Uterus (tissue), 4 donors: ENCODE measurements around the gene UNC13B. TPM values are rescaled to one million over a fixed set of nuclear protein-coding genes. Genes with fewer than 3 reads are reported as not detected.

Experiments
- DNase-seq, 2 donors: peaks; one replicate each; pipeline ENCODE4 v3.0.0-alpha.2; 2019 to 2020
- H3K27ac ChIP-seq, 2 donors: fragments of 200-600 bp; sonication (generic); 1 replicate in 1 of 2; 2 replicates in 1 of 2; pipeline ENCODE4 v1.5.1; 2016 to 2018
- H3K27me3 ChIP-seq, 2 donors: fragments of 200-600 bp; sonication (generic); one replicate each; pipeline ENCODE4 v1.5.1; 2018 to 2019; ENCODE audit warnings: control low read depth in 1 of 2
- H3K36me3 ChIP-seq, 2 donors: fragments of 200-600 bp; sonication (generic); one replicate each; pipeline ENCODE4 v1.5.1; 2019; ENCODE audit warnings: control low read depth in 1 of 2
- H3K4me1 ChIP-seq, 2 donors: fragments of 200-600 bp; sonication (generic); one replicate each; pipeline ENCODE4 v1.5.1; 2018 to 2019; ENCODE audit warnings: control low read depth in 1 of 2
- H3K4me3 ChIP-seq, 2 donors: fragments of 200-600 bp; sonication (generic); 1 replicate in 1 of 2; 2 replicates in 1 of 2; pipeline ENCODE4 v1.5.1; 2018 to 2019; ENCODE audit warnings: mild to moderate bottlenecking in 1 of 2
- H3K9me3 ChIP-seq, 2 donors: fragments of 200-600 bp; sonication (generic); one replicate each; pipeline ENCODE4 v1.5.1; 2019; ENCODE audit warnings: control low read depth in 1 of 2
- POLR2A ChIP-seq, 2 donors: fragments of 450-650 bp; IDR thresholded peaks; one replicate each; pipeline ENCODE4 v1.6.1; 2016; ENCODE audit warnings: antibody characterized with exemption in 2 of 2, mild to moderate bottlenecking in 1 of 2, moderate library complexity in 1 of 2
- intact Hi-C: fragments of 100-400 bp; cut with DNase I; formaldehyde crosslinking; loops from one replicate; pipeline ENCODE4 v1.15.1; 2023; ENCODE audit warnings: low total_unique reads
- total RNA-seq, 4 donors: library from RNA; depleted of rRNA in 3 of 4; stranded (reverse); fragments of >200 nt in 3 of 4; gene quantifications; one replicate each; pipeline versions ENCODE4 v1.1.0 to v1.2.4, GENCODE V29; 2014 to 2023
- TF ChIP-seq, protein P1 (sequence below), 4 experiments: fragments of 200-600 bp in 2 of 4; fragments of 450-650 bp in 2 of 4; sonication (generic) in 2 of 4; IDR thresholded peaks; one replicate each; pipeline ENCODE4 v1.5.1; 2016 to 2019; ENCODE audit warnings: antibody characterized with exemption in 4 of 4, mild to moderate bottlenecking in 2 of 4, moderate library complexity in 1 of 4
- donor health status: DM: yes; HTN: yes; CAD: no.

The UNC13B gene
- total RNA-seq, 4 donors from 2014 or later, result 11.2 to 37.1 (median 14.6) TPM

GRCh38 chr9:35380039-35380438, 218.2 kb downstream of the UNC13B start:
- intact Hi-C loops, result loop anchor here (10.0 kb wide), 1 partner anchor 505 kb away; no protein-coding TSS in a partner anchor
- Histone ChIP-seq H3K36me3 (no peaks in the 10 kb centered on the region), H3K4me3 (no peak overlapping the region), H3K4me1 (no peaks in the 10 kb centered on the region), H3K27ac (no peak overlapping the region), H3K9me3 (no peaks in the 10 kb centered on the region), H3K27me3 (no peaks in the 10 kb centered on the region)
- no peak for TF ChIP-seq POLR2A (IDR thresholded peaks at IDR 0.05)
- TF ChIP-seq, protein P1, sequence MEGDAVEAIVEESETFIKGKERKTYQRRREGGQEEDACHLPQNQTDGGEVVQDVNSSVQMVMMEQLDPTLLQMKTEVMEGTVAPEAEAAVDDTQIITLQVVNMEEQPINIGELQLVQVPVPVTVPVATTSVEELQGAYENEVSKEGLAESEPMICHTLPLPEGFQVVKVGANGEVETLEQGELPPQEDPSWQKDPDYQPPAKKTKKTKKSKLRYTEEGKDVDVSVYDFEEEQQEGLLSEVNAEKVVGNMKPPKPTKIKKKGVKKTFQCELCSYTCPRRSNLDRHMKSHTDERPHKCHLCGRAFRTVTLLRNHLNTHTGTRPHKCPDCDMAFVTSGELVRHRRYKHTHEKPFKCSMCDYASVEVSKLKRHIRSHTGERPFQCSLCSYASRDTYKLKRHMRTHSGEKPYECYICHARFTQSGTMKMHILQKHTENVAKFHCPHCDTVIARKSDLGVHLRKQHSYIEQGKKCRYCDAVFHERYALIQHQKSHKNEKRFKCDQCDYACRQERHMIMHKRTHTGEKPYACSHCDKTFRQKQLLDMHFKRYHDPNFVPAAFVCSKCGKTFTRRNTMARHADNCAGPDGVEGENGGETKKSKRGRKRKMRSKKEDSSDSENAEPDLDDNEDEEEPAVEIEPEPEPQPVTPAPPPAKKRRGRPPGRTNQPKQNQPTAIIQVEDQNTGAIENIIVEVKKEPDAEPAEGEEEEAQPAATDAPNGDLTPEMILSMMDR (IDR thresholded peaks at IDR 0.05), result no peak
- DNase-seq, result no peak

GRCh38 chr9:35380619-35381018, 218.8 kb downstream of the UNC13B start:
- intact Hi-C loops, result loop anchor here (10.0 kb wide), 1 partner anchor 504 kb away; no protein-coding TSS in a partner anchor
- H3K4me1 ChIP-seq, result no peaks in the 10 kb centered on the region
- no peak for TF ChIP-seq POLR2A (IDR thresholded peaks at IDR 0.05)
- TF ChIP-seq, protein P1 (IDR thresholded peaks at IDR 0.05), result no peak

GRCh38 chr9:35385042-35385441, 223.2 kb downstream of the UNC13B start:
- Histone ChIP-seq H3K27me3 (no peaks in the 10 kb centered on the region), H3K4me3 (no peak overlapping the region), H3K36me3 (no peaks in the 10 kb centered on the region), H3K27ac (no peak overlapping the region), H3K9me3 (no peaks in the 10 kb centered on the region), H3K4me1 (no peaks in the 10 kb centered on the region)
- DNase-seq, result no peak
- no peak for TF ChIP-seq POLR2A (IDR thresholded peaks at IDR 0.05)
- TF ChIP-seq, protein P1 (IDR thresholded peaks at IDR 0.05), result no peak
- intact Hi-C loops, result loop anchor here (10.0 kb wide), 1 partner anchor 500 kb away; no protein-coding TSS in a partner anchor

More at GRCh38 chr9:35380619-35381018, 218.8 kb downstream of the UNC13B start:
- Histone ChIP-seq H3K36me3 (no peaks in the 10 kb centered on the region), H3K27me3 (no peaks in the 10 kb centered on the region), H3K4me3 (no peak overlapping the region), H3K27ac (no peak overlapping the region), H3K9me3 (no peaks in the 10 kb centered on the region)
- DNase-seq, result no peak

GRCh38 chr9:35395076-35395705, 233.4 kb downstream of the UNC13B start:
- TF ChIP-seq POLR2A (IDR thresholded peaks at IDR 0.05), result no peak
- TF ChIP-seq, protein P1 (IDR thresholded peaks at IDR 0.05), result no peak
- DNase-seq, result no peak
- H3K4me3 ChIP-seq, result no peak overlapping the region
- intact Hi-C loops, result no loop called here
- no peaks in the 10 kb centered on the region for H3K9me3 ChIP-seq
- no peaks in the 10 kb centered on the region for H3K36me3 ChIP-seq
- H3K4me1 ChIP-seq, result no peaks in the 10 kb centered on the region
- no peaks in the 10 kb centered on the region for H3K27me3 ChIP-seq
- no peak overlapping the region for H3K27ac ChIP-seq

GRCh38 chr9:35395706-35396101, 233.9 kb downstream of the UNC13B start:
- Histone ChIP-seq H3K4me1 (no peaks in the 10 kb centered on the region), H3K36me3 (no peaks in the 10 kb centered on the region), H3K4me3 (no peak overlapping the region), H3K27me3 (no peaks in the 10 kb centered on the region), H3K9me3 (no peaks in the 10 kb centered on the region), H3K27ac (no peak overlapping the region)
- intact Hi-C loops, result no loop called here
- TF ChIP-seq, protein P1 (IDR thresholded peaks at IDR 0.05), result no peak
- no peak for TF ChIP-seq POLR2A (IDR thresholded peaks at IDR 0.05)
- DNase-seq, result no peak
